ENCODE measurements around the gene CERT1.

GRCh38 chr5:75482482-75482881, 28.9 kb downstream of the CERT1 start:
- TF ChIP-seq CTCF (conservative IDR thresholded peaks at IDR 0.05 in 1 of 2, IDR thresholded peaks at IDR 0.05 in 1 of 2; ENCODE audit: extremely low read depth in 1 of 2, insufficient read depth in 1 of 2, low read depth in 1 of 2, low read length in 2 of 2) (no peak), EZH2 (IDR thresholded peaks at IDR 0.05; ENCODE audit: borderline replicate concordance, low read length) (no peak)
